C4-2B (cell line): Measurements from ENCODE around the gene MYO1H.

Experiments
- ZFX ChIP-seq: fragments of 450-650 bp; IDR thresholded peaks from 2 replicates; pipeline ENCODE4 v1.6.1; 2017
- TF ChIP-seq, protein P1 (sequence below): fragments of 450-650 bp; conservative IDR thresholded peaks from 2 replicates; pipeline ENCODE4 v1.5.1; 2017; ENCODE audit warnings: mild to moderate bottlenecking

DNA sequence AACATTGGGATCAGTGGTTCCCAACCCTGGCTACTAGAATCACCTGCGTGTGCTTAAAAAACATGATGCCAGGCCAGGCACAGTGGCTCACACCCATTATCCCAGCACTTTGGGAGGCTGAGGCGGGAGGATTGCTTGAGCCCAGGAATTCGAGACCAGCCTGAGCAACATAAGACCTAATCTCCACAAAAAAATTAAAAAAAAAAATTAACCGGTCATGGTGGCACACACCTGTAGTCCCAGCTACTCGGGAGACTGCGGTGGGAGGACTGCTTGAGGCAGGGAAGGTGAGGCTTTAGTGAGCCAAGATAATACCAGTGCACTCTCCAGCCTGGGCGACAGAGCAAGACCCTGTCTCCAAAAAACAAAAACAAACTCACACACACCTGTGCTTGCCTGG lies 127.4 kb downstream of the MYO1H start:
- TF ChIP-seq, protein P1, sequence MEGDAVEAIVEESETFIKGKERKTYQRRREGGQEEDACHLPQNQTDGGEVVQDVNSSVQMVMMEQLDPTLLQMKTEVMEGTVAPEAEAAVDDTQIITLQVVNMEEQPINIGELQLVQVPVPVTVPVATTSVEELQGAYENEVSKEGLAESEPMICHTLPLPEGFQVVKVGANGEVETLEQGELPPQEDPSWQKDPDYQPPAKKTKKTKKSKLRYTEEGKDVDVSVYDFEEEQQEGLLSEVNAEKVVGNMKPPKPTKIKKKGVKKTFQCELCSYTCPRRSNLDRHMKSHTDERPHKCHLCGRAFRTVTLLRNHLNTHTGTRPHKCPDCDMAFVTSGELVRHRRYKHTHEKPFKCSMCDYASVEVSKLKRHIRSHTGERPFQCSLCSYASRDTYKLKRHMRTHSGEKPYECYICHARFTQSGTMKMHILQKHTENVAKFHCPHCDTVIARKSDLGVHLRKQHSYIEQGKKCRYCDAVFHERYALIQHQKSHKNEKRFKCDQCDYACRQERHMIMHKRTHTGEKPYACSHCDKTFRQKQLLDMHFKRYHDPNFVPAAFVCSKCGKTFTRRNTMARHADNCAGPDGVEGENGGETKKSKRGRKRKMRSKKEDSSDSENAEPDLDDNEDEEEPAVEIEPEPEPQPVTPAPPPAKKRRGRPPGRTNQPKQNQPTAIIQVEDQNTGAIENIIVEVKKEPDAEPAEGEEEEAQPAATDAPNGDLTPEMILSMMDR, result no peak
- TF ChIP-seq ZFX, result no peak
